Ovary (tissue), 9 donors: Measurements from ENCODE around the gene UXS1. TPM values are rescaled to one million over a fixed set of nuclear protein-coding genes. Genes with fewer than 3 reads are reported as not detected.

Experiments
- DNase-seq, 5 donors: peaks; one replicate each; pipeline ENCODE4 v3.0.0-alpha.2; 2019 to 2020
- H3K27ac ChIP-seq, 2 donors: fragments of 200-600 bp; one replicate each; pipeline versions ENCODE4 v1.5.1 to v1.8.0; 2019 to 2022
- H3K27me3 ChIP-seq: fragments of 200-600 bp; one replicate; pipeline ENCODE4 v1.8.0; 2022
- H3K36me3 ChIP-seq: fragments of 200-600 bp; sonication (generic); one replicate; pipeline ENCODE4 v1.5.1; 2019
- H3K4me1 ChIP-seq: one replicate; pipeline ENCODE4 v1.8.1; 2013; ENCODE audit warnings: mild to moderate bottlenecking, moderate library complexity; ENCODE audit not compliant: insufficient read depth
- H3K4me3 ChIP-seq: fragments of 200-600 bp; sonication (generic); one replicate; pipeline ENCODE4 v1.5.1; 2017
- H3K9me3 ChIP-seq, 2 donors: fragments of 200-600 bp in 1 of 2; sonication (generic) in 1 of 2; one replicate each; pipeline versions ENCODE4 v1.5.1 to v1.8.1; 2013 to 2019; ENCODE audit warnings: mild to moderate bottlenecking in 1 of 2, moderate library complexity in 1 of 2
- EP300 ChIP-seq: sonication (generic); formaldehyde crosslinking; IDR thresholded peaks from one replicate; pipeline ENCODE4 v1.6.1; 2017; ENCODE audit warnings: antibody characterized with exemption
- POLR2A ChIP-seq: fragments of 450-650 bp; IDR thresholded peaks from one replicate; pipeline ENCODE4 v1.6.1; 2017; ENCODE audit warnings: antibody characterized with exemption, mild to moderate bottlenecking, moderate library complexity
- WGBS, 3 donors: extraction: QIAGEN DNeasy Blood & Tissue Kit in 1 of 3; methylation state at CpG; one replicate each; pipeline versions ENCODE4 v1.1.5 to v1.1.7; 2013 to 2017; 5-methylcytosine and 5-hydroxymethylcytosine counted together
- intact Hi-C, 4 donors: fragments of 100-400 bp; cut with DNase I; formaldehyde crosslinking; loops; one replicate each; pipeline versions ENCODE4 v1.11.0 to v1.15.1; 2022 to 2023
- polyA plus RNA-seq, 2 donors: library from polyadenylated mRNA; stranded (reverse); fragments of 200-250 nt in 1 of 2; fragments of 350-450 nt in 1 of 2; fragmentation: Illumina TruSeq in 1 of 2; extraction: RNeasy Lipid Tissue Mini Kit (QIAGEN cat#74804) in 1 of 2; gene quantifications; one replicate each; pipeline ENCODE4 v1.2.3, GENCODE V29; 2013 to 2014
- total RNA-seq, 7 donors: library from RNA; depleted of rRNA in 2 of 7; stranded (reverse); fragments of >200 nt in 2 of 7; fragmentation: NEBNext Ultra II Directional in 3 of 7; extraction: Animal tissue kit (Norgen Biotek cat#: 25700) in 3 of 7; gene quantifications; one replicate each; pipeline versions ENCODE4 v1.1.0 to v1.2.4, GENCODE V29; 2016 to 2023
- TF ChIP-seq, protein P1 (sequence below), 3 donors: fragments of 450-650 bp in 2 of 3; fragments of 200-600 bp in 1 of 3; IDR thresholded peaks; one replicate each; pipeline versions ENCODE4 v1.5.1 to v1.8.0; 2016 to 2022; ENCODE audit warnings: antibody characterized with exemption in 3 of 3, mild to moderate bottlenecking in 1 of 3
- donor health status: DM: no; HTN: no; CAD: no; lungs with moderate emphysema.
- donor health status: DM: no; HTN: no; CAD: no.
- donor health status: Bipolar disorder and iron deficiency.
- donor health status: DM: yes; HTN: yes; CAD: no.
- donor health status: DM: no; HTN: no; CAD: no.
- donor health status: DM: yes; HTN: yes; CAD: no.

The UXS1 gene
- total and polyA plus RNA-seq, 9 donors, result 23.9 to 70.8 (median 27.7) TPM

DNA sequence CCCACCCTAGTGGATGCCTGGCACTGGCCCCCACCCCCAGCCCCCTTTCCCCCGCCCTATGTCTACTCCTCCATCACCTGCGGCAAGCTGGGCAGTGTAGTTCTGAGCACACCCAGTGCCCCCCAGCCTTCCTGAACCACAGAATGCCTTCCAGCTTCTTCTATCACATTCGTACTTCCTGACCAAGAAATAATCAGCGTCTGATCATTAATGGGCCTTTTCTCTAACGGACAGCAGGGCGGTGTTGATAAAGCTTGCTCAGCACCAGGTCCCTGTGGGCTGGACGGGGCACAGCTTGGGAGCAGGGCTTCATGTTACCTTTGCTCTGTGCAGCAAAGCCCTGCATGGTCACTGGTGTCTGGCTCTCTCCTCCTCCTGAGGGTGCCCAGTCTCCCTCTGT is 15.4 kb downstream of the UXS1 start:
- 92 to 97% (median 95%) methylated on average over 6 to 7 of the region's 7 CpGs for WGBS, 3 donors
- Histone ChIP-seq H3K27ac (no peak overlapping the region), H3K4me1 (peaks cover 20% of the 10 kb centered on the region), H3K4me3 (no peak overlapping the region), H3K9me3 (no peaks in the 10 kb centered on the region), H3K27me3 (no peaks in the 10 kb centered on the region), H3K36me3 (no peaks in the 10 kb centered on the region)
- DNase-seq, result no peak
- TF ChIP-seq EP300, result no peak
- TF ChIP-seq POLR2A, result no peak
- TF ChIP-seq, protein P1, sequence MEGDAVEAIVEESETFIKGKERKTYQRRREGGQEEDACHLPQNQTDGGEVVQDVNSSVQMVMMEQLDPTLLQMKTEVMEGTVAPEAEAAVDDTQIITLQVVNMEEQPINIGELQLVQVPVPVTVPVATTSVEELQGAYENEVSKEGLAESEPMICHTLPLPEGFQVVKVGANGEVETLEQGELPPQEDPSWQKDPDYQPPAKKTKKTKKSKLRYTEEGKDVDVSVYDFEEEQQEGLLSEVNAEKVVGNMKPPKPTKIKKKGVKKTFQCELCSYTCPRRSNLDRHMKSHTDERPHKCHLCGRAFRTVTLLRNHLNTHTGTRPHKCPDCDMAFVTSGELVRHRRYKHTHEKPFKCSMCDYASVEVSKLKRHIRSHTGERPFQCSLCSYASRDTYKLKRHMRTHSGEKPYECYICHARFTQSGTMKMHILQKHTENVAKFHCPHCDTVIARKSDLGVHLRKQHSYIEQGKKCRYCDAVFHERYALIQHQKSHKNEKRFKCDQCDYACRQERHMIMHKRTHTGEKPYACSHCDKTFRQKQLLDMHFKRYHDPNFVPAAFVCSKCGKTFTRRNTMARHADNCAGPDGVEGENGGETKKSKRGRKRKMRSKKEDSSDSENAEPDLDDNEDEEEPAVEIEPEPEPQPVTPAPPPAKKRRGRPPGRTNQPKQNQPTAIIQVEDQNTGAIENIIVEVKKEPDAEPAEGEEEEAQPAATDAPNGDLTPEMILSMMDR (IDR thresholded peaks at IDR 0.05), result no peak
- intact Hi-C loops, result no loop called here

DNA sequence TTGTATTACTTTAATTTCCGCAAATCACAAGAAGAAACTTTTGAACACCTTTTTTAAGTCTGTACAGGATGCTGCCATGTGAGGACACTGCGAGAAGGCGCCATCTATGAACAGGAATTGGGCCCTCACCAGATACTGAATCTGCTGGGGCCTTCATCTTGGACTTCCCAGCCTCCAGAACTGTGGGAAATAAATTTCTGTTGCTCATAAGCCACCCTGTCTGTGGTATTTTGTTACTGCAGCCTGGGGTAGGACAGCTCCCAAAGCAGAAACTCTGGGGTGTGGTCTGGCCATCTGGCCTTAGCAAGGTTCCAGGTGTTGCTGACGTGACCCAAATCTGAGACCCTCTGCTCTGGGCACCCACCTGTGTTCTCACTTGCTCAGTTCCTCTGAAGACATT is 16.5 kb downstream of the UXS1 start:
- H3K9me3 ChIP-seq, result no peaks in the 10 kb centered on the region
- TF ChIP-seq, protein P1 (IDR thresholded peaks at IDR 0.05), result no peak
- TF ChIP-seq POLR2A (no peak), EP300 (no peak)
- no peaks in the 10 kb centered on the region for H3K27me3 ChIP-seq
- H3K27ac ChIP-seq, result no peak overlapping the region
- intact Hi-C loops, result no loop called here
- no peak overlapping the region for H3K4me3 ChIP-seq
- no peak for DNase-seq
- peaks cover 20% of the 10 kb centered on the region for H3K4me1 ChIP-seq
- H3K36me3 ChIP-seq, result no peaks in the 10 kb centered on the region
- WGBS, 3 donors, result 99% methylated on average over 4 of the region's 4 CpGs

DNA sequence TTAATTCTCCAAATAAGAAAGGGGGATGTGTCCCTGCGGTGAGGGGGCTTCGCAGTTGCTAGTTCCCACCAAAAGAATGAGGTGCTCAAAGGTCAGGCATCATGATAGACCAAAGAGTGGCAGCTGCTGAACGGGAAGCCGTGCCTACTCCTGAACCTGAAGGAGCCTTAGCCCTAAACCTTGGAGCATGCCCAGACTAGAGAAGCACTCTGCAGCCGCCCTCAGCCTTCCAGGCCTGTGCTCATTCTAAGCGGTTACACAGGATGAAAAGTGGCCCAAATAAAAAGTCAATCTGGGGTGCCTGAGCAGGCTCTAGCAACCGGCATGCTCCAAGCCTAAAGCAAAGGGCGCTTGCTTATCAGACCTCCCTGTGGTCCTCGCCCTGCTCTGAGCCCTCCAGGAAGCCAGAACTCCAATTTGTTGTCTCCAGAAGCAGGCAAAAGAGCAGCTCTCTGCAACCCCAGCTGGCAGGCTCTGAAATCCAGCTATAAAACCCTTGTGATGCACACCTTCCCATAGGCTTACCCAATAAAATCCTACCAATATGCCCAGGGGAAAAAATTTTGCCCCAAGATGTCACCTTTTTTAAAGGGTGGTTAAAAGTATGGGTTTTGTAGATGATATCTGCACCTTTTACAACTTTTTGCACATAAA is 17.5 kb downstream of the UXS1 start:
- Histone ChIP-seq H3K4me3 (no peak overlapping the region), H3K36me3 (no peaks in the 10 kb centered on the region), H3K4me1 (peaks cover 17% of the 10 kb centered on the region), H3K9me3 (no peaks in the 10 kb centered on the region), H3K27me3 (no peaks in the 10 kb centered on the region), H3K27ac (no peak overlapping the region)
- TF ChIP-seq, protein P1 (IDR thresholded peaks at IDR 0.05), result no peak
- TF ChIP-seq EP300 (no peak), POLR2A (no peak)
- intact Hi-C loops, result no loop called here
- DNase-seq, result no peak
- WGBS, 3 donors, result 53 to 71% (median 54%) methylated on average over 9 of the region's 9 CpGs

DNA sequence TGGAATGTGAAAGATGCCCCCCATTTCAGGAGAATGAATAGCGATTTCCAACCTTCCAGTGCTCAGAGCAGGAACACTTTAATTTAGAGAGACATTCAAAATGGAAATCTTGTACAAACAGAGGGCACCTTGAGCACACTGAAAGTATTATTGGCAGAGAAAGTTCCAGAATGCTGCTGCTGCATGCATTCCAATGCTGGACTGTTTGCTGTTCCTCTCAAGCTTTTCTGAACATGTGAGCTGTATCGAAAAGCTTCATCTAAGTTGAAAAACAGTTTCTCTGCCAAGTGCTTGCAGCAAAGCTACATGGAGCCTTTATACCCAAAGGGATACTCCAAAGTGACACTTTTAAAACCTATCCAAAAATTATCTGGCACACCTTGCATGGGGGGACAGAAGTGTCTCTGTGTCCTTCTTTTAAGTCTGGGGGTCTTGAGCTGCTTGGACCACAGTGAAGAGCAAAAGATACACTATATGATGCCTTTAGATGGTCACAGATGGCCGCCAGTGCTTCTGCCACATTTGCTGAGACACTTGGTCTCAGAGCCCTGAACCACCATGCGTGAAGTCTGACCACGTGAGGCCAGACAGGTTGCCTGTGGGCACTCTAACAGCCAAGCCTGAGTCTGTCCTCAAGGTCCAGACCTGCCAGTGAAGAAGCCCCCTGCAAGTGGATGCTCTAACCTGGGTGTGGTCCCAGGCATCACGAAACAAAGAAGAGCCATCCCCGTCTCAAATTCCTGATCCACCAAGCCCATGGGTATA is 18.8 kb downstream of the UXS1 start:
- Histone ChIP-seq H3K9me3 (no peaks in the 10 kb centered on the region), H3K36me3 (no peaks in the 10 kb centered on the region), H3K27me3 (no peaks in the 10 kb centered on the region), H3K4me1 (peaks cover 16% of the 10 kb centered on the region), H3K4me3 (no peak overlapping the region), H3K27ac (no peak overlapping the region)
- intact Hi-C loops, result no loop called here
- DNase-seq, result no peak
- WGBS, 3 donors, result 85 to 86% (median 86%) methylated on average over 7 of the region's 7 CpGs
- TF ChIP-seq POLR2A (no peak), EP300 (no peak)
- TF ChIP-seq, protein P1 (IDR thresholded peaks at IDR 0.05), result no peak
